ENCODE results near the gene ST3GAL3.

The ST3GAL3 gene

DNA sequence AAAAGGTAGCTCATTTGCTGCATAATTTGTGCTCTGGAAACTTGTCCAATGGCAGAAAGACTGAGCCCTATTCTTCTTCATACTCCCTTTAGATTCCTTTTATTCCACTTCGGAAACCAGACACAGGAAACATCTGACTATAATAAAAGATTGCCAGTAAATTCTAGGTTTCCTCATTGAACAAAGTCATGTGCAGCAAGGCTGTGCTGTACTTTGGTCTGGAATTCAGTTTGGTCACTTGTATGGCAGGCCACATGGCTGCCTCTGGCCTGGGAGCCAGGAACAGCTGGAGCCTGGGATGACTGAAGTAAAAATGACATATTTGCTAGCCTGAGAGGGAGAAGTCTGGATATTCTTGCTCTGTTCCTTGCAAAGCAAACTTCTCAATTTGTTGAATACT, 79.6 kb downstream of the ST3GAL3 start:
- no peak for DNase-seq (ENCODE audit: low read depth)

DNA sequence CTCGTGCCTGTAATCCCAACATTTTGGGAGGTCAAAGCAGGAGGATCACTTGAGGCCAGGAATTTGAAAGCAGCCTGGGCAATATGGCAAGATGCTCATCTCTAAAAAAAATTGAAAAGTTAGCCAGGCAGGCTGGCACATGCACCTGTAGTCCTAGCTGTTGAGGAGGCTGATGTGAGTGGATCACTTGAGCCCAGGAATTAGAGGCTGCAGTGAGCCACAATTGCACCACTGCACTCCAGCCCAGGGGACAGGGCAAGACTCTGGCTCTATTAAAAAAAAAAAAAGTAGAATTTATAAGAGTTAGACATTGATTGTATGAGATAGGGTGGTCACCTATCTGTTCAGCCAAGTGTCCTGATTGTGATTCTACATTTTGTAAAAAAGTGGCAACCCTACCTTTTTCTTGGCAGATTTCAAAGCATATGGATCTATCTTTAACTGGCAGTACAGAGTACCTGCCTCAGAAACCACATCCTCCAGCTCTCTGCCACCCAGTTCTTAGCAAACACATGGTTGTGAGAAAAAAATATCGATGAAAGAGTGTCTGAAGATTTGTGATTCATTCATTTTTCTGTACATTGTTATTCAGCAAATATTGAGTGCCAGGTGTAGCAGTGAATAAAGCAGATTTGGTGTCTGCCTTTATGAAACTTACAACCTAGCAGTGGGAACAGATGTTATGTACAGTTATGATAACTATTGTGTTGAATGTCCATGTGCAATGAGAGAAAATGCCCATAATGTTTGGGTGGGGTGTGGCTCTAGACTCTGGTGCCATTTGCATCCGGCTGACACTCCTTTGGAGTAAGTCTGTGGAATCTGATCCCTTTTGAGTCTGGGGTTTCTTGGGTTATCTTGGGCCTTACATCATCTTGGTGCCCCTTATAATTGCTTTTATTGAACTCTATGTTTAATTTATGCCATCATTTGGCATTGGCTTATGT, 82.5 kb downstream of the ST3GAL3 start:
- no peak for DNase-seq (ENCODE audit: low read depth)

GRCh38 chr1:43791243-43791642, 83.9 kb downstream of the ST3GAL3 start:
- DNase-seq (ENCODE audit: low read depth) = no peak

DNA sequence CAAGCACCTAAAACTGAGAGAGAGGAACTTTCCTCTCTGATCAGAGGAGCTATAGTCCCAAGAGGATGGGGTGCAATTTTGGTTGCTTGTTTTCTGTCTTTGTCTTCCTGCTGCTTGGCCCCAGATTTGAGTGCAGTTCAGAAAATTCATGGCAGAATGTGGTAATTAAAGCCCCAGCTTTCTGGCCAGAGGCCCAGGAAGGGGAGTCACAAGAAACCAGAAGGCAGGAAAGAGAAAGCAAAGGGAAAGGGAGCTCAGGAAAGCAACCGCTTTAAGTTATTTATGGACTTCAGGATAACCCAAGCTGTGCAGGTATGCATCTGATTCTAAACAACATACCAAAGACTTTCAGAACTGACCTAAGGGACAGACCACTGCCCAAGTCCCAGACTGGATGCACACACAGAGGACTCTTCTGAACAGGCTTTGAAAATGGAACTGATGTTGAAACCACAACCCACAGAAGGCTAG, 88.8 kb downstream of the ST3GAL3 start:
- DNase-seq (ENCODE audit: low read depth) = no peak

DNA sequence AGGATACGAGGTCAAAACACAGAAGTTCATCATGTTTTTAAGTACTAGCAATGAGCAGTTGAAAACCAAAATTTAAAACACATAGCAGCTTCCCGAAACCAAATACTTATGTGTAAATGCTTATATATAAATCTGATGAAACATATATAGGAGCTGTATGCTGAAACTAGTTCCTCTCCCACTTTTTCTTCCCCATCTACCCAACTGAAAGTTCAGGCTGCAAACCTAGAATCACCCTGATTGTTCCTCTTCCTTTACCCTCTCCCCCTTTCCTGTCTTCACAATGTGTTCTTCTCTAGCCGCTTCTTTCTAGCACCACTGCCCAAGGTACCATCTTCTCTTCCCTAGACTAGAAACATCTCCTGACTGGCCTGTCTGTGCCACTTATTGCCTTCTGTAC, 90.6 kb downstream of the ST3GAL3 start:
- DNase-seq (ENCODE audit: low read depth) = no peak

DNA sequence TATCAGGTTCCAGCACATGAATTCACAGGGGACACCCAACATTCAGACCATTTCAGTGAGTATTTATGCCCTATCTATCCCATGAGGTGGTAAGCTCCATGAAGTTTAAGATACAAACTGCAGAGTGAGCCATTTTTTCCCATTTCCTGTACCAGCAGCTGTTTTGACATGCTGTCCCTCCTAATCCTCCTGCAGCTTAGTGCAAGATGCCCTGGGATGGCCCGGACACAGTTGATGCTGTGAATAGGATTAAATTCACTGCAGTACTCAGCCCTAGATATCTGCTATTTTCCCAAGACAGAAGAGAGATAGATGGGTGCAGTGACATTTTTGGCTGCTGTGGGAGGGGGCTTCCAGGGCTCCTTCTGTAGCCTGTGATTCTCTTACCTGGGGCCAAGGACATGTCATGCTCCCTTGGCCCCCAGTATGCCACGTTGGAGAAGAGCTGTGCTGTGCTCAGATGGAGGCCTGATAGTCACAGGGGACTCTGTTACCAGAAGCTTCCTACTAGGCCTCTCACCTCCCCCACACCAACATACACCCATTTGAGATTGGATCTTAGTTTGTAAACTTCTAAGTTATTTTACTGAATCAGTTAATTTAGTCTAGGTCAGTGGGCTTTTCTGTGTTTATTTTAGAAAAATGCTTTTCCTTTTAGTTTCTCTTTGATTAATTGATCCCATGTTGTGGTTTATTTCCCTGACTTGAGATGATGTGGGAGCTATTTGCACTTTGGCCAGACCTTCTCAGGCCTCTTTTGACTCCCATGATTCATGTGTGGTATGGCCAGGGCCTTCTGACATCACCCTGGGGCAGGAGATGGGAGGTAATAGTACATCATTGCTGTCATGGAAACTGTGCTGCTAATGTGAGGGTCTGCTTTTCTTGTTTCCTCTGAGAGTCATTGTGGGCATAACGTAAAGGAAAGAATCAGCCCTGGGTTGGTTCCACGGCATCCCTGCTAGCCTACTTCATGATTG, 92.6 kb downstream of the ST3GAL3 start:
- DNase-seq (ENCODE audit: low read depth) = no peak

DNA sequence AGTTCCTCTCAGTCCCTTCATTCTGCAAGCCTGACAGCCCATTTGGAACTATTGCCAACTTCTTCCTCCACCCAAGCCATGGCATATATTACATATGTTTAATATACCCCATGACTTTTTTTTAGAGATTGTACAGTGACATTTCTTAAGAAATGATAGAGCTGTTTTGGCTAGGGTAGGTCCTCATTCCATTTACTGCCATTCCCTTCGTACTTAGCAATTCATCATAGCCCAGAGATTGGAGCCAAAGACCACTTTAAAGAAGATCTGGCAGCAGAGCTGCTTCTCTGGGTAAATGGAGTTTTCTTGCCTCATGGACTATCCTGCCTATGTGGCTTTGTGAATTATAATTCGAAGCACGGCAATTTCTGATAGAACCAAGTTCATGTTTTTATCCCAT, 93.4 kb downstream of the ST3GAL3 start:
- no peak for DNase-seq (ENCODE audit: low read depth)

DNA sequence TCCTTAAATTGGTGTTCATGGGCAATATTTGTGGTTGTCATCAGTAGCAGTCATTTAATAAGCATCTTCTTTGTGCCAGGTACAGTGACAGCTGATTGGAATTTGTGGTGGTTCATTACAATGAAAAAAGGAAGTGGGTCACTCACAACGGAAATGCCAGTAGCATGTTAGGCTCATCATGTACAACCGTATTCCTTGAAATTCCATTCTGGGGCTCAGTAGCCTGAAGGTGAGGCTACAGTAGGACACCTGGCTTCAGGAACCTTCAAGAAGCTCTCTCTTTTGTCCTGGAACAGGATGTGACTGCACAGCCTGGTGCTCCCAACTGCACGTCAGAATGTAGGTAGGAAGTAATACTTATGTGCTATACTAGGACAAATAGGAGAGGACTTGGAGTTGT, 93.9 kb downstream of the ST3GAL3 start:
- DNase-seq (ENCODE audit: low read depth) = no peak

- DNase-seq (ENCODE audit: low read depth) = no peak
These were observed 95.1 kb downstream of the ST3GAL3 start for GRCh38 chr1:43802356-43802980.

- no peak for DNase-seq (ENCODE audit: low read depth)
These were observed 95.8 kb downstream of the ST3GAL3 start for GRCh38 chr1:43803105-43803504.

- DNase-seq (ENCODE audit: low read depth) = no peak
These were observed 96.3 kb downstream of the ST3GAL3 start for GRCh38 chr1:43803646-43804045.

GRCh38 chr1:43804569-43804968, 97.2 kb downstream of the ST3GAL3 start:
- DNase-seq (ENCODE audit: low read depth) = no peak

GRCh38 chr1:43805340-43805739, 98.0 kb downstream of the ST3GAL3 start:
- DNase-seq (ENCODE audit: low read depth) = no peak

DNA sequence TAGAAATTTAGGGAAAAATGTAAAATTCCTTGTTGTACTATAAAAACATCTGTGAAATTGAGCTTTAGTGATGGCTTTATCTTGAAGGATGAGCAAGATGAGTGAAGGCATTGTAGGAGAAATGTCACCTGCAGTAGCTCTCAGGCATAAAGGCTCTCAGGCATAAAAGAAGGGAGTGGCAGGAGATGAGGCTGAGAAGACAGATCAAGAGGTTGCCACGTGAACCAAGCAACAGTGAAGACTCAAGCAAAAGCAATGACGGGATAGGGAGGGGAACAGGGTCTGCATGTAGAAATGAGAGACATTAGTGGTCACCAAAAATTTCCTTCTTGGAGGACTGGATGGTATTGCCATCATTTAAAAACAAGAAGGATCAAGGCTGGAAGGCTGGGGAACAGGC, 98.8 kb downstream of the ST3GAL3 start:
- DNase-seq (ENCODE audit: low read depth) = no peak

GRCh38 chr1:43809097-43809673, 101.8 kb downstream of the ST3GAL3 start:
- no peak for DNase-seq (ENCODE audit: low read depth)

DNA sequence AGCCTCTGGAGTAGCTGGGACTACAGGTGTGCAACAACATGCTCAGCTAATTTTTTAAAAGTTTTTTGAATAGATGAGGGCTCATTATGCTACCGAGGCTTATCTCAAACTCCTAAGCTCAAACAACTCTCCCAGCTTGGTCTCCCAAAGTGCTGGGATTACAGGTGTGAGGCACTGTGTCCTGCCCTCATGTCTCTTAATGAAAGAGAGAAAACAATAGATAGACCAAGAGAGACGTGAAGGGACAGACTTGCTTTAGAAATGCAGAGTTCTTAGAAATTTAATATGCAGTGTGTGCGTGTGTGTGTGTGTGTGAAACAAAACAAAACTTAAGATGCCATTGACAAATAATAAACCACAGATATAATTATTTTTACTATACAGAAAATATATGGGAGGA, 105.2 kb downstream of the ST3GAL3 start:
- DNase-seq (ENCODE audit: low read depth) = no peak

DNA sequence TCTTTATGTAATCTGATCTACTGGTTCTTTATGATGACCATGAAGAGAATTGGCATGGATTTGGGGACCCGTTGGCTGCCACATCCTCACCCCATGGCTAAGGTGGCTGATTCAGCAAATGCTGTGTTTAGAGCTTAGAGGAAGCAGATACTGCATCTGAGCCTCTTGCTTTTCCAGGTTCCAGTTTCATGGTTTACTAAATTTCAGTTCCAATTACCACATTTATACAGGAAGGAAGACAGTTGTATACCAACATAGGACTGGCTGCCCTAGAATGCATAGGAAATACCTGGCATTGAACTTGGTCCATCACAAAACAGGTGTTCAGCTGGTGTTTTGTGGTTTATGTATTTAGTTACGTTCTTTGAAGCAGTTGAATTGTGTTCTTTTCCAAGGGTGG, 107.1 kb downstream of the ST3GAL3 start:
- DNase-seq (ENCODE audit: low read depth) = no peak

DNA sequence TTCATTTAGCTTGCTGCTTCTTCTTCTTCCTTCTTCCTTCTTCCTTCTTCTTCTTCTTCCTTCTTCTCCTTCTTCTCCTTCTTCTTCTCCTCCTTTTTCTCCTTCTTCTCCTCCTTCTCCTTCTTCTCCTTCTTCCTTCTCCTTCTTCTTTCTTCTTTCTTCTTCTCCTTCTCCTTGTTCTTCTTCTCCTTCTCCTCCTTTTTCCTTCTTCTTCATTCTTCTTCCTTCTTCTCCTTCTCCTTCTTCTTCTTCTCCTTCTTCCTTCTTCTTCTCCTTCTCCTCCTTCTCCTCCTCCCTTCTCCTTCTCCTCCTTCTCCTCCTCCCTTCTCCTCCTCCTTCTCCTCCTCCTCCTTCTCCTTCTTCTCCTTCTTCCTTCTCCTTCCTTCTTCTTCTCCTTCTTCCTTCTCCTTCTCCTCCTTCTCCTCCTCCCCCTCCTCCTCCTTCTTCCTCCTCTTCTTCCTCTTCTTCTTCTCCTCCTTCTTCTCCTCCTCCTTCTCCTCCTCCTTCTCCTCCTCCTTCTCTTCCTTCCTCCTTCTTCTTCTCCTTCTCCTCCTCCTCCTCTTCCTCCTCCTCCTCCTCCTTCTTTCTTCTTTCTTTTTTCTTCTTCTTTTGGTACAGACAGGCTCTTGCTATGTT, 110.1 kb downstream of the ST3GAL3 start:
- no peak for DNase-seq (ENCODE audit: low read depth)

DNA sequence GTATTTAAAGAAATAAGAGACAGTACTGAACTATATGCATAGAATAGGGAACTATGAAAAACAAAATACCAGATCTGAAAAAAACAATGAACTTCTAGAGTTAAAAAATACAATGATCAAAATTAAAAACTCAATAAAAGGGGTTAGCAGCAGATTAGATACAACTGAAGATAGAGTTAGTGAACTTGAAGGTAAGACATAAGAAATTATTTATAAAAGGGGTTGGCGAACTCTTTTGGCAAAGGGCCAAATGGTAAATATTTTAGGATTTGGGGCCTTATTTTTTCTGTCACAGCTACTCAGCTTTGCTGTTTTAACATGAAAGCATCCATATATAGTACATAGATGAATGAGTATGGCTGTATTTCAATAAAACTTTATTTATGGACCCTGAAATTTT, 111.4 kb downstream of the ST3GAL3 start:
- no peak for DNase-seq (ENCODE audit: low read depth)

DNA sequence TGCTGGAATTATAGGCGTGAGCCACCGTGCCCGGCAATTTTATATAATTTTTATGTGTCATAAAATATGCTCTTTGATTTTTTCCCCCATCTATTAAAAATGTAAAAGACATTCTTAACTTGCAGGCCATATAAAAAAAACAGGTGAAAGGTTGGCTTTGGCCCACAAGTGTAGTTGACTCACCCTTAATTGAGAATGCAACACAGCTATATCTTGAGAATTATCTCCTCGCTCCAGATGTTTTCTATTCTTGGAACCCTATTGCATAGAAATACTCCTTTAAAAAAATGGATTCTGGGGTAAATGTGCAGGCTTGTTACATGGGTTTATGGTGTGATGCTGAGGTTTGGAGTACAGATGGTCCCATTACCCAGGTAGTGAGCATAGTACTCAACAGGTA, 112.0 kb downstream of the ST3GAL3 start:
- no peak for DNase-seq (ENCODE audit: low read depth)

DNA sequence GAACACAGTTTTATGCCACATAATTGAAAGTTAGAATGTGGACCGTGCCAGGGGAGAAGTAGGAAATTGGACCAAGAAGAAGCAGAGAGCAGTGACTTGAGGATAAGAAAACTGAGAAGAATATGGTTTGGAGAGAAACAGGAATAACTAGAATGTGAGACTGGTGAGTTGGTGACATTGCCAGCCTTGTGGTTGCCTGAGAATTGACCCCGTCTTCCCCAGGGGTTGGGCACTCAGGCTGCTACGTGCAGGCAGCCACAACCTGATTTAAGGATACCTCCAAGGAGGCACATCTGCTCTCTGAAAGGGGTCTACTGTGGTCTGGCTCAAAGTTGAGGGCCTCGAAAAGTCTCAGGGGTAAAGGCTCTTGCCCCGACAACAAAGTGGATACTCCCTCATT, 114.1 kb downstream of the ST3GAL3 start:
- no peak for DNase-seq (ENCODE audit: low read depth)

Data from CMK (cell line).